ENCODE results near the gene AMOT.
A peak's percentile ranks its signal among the peaks of the same experiment; 100 is the strongest.

AMOT gene

DNA sequence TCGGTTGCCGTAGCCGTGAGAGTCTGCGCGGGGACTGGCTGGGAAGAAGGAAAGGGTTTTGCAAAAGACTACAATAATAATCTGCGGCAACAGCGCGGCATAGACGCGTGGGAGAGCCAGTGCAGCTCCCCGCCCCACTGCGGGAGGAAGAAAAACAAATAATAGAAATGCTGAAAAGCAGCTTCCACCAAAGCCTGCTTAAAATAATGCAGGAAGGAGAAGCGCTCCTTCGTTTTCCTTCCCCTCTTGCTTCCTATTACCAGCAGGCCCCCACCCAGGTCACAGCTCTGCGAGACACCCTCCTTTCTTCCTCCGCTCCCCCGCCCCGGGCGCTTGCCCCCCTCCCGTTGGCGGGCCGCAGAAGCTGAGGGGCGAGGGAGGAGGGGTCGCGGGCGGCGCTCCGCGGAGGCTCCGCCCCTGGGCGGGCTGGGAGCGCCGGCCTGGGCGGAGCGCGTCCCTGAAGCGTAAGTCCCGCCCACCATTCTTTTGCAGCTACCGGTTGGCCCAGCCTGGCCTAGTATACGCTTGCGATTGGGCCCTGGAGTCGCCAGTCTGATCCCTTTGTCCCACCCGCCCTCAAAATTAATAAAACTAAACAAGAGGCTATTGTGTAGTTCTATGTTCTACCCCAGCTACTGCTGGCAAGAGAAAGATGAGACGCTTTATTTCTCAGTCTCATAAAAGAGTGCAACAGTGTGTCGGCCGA lies 636 bp upstream of the AMOT start:
- DNase-seq (ENCODE audit: low read depth in 2 of 2) = peak; percentile 44 to 54

DNA sequence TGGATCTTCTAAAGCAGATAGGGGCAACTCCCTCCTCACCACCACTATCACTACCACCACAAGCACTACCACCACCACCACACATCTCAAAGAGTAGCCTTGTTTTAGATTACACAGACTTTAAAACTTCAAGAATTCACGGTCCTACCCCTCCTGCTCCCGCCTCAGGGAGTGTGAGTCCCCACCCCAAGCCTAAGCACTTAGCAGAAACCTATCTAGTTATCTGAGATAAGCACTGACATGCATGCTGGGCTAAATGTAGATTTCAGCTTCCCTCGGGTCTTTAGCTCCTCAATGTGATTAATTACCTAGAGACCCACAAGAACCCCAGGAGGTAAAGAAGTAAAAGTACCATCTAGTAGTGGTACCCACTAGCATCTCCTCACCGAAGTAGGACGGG lies 775 bp downstream of the AMOT start:
- no peak for DNase-seq (ENCODE audit: low read depth in 2 of 2)

DNA sequence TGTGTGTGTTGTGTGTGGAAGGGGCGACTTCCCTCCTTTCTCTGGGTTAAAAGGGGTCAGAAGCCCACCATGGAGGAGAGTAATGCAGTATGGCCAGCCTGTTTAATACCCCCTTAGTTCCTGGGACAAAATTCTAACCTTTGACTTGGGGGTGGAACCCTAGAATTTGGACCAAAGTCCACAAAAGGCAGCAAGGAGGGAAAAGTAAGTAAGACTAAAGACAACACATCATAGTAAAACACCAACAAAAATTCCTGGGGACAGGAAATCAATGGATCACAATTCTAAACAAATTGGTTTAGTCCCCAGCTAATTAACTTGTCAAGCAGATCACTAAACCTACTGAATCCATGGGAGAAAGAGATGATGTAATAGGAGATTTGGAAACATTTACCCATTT lies 3.1 kb downstream of the AMOT start:
- no peak for DNase-seq (ENCODE audit: low read depth in 2 of 2)

DNA sequence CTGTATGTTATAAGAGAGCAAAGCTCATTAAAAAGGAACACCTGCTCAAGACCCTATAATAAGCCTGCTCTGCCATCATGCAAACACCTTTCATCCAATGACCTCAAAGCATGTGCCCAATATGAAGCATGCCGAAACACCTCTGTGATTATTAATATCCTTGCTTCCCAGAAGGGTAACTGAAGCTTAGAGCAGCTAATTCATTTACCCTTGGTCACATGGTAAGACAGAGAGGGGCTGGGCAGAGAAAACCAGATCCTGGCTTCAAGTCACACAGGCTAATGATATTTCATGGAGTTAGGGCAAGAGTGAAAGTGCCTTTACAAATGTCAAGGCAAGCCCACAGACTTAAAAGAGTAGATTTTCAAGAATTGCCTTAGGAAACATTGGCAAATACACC lies 5.6 kb downstream of the AMOT start:
- no peak for DNase-seq (ENCODE audit: low read depth in 2 of 2)

DNA sequence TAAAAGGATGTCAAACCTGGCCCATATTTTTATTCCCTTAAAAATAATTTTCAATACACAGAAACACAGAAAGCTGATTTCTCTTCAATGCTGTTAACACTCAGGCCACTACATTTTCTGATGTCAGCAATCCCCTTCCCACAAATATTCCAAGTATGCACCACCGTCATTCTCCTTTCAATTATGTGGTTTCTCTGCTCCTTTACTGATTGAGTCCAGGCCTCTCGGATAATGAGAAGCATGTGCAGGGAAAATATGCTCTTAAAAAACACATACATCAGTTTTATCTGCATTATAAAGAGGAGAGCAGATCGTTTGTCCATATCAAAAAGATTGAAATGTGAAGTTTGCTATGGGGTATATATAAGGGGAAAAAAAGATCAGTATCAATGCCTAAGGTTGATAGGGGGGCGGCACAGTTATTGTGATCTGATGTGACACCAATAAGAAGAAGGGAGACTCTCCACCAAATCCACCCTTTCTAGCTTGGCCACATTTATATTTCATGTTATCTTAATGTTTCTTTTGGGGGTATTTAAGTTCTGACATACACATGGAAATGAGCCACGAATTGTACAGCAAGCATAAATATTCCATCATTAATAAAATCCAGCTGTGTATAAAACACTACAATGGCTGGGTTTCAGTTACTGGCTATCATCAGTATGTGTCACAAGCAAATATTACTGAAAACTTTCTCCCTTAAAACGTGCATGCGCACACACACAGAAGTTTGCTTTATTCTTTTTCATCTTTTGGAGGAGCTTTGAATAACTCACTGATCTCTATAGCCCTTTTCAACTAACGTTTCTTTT lies 6.4 kb downstream of the AMOT start:
- DNase-seq (ENCODE audit: low read depth in 2 of 2) = no peak

DNA sequence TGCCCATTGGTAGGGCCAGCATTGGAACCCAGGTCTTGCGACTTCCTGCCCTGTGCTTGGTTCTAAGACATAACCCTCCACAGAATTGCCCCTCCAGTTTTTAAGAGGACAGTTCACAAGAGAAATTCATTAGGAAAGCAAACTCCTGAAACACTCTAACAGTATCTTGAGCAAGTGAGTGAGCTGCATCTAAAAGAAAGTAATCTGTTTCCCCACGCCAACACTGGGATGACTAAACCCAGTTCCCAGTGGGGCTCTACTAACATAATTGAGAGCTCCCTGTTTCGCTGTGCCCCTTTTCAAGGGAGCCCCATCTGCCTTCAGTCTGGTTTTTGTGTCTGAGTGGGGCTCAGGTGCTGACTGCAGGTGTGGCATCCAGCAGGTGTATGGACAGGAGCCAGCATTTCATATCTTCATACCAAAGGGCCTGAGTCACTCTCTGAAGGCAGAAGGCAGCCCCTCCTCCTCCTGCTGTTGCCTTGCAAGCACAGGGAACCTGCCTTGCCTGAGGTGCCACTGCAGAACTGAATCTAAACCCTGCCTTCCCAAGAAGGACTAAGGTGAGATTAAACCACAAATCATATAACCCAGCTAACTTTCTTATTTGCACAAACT lies 8.0 kb downstream of the AMOT start:
- DNase-seq (ENCODE audit: low read depth in 2 of 2) = no peak

DNA sequence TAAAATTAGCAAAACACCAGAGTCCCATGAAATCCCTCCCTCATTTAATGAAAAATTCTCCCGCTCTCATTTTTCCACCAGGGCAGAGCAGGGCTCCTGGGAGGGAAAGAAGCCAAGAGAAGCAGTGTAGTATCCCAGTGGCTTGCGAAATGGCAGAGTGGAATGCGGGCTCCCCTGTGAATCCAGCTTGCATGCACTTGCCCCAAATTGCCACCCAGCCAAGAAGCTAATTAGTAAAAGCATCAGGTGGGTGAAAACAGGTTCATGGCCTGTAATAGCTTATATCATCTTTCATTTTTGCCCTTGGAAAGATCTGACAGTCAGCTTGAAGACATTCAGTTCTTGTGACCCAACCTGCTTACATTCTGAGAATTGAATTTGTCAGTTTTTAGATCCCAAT lies 10.1 kb downstream of the AMOT start:
- no peak for DNase-seq (ENCODE audit: low read depth in 2 of 2)

DNA sequence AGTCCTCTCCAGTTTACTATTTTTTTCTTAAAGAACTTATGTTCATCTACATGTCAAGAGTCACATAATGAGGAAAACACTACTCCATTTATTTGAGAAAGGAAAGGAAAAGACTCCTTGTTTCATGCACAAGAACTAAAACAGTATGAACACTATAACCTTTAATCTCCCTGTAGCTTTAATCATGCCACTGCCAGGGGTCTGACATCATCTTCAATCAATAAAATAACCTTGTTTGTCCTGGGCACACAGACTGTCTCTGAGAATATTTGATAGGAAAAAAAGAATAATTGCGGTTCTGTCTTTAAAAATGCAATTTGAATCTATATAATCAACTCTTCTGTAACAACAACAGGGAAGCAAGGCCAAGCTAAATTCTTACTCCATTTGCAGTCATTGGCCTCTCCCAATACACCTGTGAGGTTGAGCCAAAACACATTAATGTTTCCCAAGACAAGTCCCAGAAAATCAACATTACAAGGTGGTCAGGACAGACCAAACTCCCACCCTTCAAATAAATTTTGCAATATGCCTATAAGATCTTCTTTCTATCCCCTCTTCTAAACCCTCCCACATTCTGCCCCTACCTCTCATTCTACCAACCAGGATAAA lies 13.2 kb downstream of the AMOT start:
- DNase-seq (ENCODE audit: low read depth in 2 of 2) = no peak

DNA sequence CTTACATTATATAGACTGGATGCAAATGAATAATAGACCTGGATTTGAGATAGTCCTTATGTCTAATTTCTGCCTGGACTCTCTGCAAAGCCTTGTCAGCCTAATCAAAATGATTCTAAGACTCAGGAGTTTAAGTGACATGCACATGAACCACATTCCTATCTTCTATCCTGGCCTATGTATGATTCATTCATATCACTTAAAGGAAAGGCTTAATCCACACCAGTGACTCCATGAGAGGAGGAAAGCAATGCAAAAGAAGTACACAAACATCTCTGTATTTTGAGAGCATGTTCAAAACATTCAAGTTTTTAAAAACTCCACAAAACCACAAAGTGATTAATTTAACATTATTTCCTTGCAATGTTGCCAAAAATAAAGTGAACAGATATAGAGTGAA lies 14.6 kb downstream of the AMOT start:
- no peak for DNase-seq (ENCODE audit: low read depth in 2 of 2)

DNA sequence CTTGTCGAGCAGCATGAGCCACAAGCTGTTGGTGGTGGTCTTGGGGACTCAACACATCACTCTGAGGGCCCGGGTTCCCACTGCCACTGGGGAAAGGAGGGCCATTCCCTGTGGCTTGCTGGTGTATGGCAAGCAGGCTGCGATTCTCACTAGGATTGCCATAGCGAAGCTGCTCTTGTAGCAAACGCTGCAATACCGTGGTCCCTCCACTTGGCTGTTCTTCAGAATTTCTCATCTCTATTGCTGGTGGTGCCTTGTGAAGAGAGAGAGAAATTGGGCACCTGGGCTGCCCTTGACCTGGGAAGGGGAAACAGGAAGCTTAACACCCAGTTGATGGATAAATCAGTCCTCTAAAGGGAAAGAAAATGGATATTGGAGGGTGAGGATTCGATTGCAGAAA lies 17.7 kb downstream of the AMOT start:
- no peak for DNase-seq (ENCODE audit: low read depth in 2 of 2)

DNA sequence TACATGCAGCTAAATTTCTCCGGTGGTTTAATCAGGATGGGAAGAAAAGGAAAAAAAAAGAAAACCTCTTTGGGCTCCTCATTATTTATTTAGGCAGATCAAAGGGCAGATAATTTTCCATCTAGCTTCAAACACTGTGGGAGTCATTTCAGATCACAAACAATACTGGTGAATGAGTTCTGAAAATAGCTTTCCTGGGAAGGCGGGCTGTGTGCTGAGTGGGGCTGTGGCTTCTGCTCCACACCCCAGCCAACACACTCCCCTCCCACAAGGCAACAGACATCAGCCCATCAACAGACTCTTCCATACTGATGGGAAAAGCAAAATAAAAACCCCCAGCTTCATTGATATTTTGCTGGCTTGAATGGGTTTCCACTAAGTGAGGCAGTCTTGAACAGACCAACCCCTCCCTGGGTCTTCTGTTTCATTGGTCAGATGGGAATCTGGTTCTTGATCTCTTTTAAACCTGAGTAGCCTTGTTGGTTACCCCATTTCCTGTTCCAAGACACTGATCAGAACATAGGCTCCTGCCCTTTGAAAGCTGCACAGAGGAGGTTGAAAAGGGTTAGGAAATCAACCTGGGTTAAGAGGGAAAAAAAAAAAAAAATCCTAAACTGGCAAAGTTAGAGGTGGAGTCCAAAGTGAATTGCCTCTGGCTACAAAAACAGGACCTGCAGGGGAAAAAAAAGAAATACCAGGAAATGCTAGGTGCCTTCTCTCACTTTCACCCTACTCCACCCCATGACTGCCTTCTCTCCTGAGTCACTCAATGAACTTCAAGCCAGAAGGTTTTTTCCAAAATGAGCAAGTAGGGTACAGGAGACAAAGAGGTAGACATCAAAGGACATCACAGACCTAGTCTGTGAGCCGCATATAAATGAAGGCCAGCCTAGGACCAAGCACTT lies 20.0 kb downstream of the AMOT start:
- no peak for DNase-seq (ENCODE audit: low read depth in 2 of 2)

DNA sequence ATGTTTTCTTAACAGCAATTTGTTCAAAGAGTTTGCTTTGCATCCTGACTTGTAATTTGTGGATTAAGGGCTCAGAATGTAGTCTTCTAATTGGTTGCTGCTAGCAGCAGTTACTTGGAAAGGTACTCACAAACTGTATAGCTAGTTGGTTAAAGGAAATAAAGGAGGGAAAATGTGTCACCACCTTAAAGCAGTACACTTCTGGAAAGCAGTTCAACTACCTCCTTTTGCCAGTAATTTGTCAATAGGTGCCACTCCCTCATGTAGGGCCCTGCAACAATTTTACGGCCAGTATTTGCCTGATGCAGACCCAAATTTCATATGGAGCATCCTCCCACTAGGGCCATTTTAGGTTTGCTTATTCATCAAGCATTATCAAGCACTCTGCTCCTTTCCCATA lies 20.8 kb downstream of the AMOT start:
- no peak for DNase-seq (ENCODE audit: low read depth in 2 of 2)

DNA sequence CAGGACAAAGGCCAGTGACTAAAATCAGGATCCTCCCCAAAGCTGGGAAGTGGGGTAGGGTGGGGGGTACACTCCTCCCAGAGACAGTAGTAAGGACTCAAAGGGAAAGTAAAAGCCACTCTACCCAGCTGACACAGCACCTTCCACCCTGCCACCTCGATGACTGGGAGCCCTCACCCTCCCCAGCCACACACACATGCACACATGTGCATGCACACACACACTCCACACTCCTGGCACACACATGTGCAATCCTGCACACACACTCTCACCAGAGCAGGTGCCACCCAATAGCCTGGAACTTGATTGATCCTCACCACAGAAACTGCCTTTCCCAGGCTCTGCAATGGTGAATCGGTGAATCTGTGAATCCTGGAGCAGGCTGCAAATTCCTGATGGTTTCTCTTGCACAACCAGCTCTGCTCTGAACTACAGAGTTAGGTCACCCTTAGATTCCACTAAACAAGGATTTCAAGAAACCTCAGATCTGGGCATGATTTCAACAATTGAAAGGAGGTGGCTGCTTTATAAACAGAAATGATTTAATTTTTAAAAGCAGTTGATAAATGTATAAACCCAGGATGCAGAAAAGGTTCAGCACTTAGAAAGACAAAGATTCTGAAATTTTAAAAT lies 21.5 kb downstream of the AMOT start:
- no peak for DNase-seq (ENCODE audit: low read depth in 2 of 2)

DNA sequence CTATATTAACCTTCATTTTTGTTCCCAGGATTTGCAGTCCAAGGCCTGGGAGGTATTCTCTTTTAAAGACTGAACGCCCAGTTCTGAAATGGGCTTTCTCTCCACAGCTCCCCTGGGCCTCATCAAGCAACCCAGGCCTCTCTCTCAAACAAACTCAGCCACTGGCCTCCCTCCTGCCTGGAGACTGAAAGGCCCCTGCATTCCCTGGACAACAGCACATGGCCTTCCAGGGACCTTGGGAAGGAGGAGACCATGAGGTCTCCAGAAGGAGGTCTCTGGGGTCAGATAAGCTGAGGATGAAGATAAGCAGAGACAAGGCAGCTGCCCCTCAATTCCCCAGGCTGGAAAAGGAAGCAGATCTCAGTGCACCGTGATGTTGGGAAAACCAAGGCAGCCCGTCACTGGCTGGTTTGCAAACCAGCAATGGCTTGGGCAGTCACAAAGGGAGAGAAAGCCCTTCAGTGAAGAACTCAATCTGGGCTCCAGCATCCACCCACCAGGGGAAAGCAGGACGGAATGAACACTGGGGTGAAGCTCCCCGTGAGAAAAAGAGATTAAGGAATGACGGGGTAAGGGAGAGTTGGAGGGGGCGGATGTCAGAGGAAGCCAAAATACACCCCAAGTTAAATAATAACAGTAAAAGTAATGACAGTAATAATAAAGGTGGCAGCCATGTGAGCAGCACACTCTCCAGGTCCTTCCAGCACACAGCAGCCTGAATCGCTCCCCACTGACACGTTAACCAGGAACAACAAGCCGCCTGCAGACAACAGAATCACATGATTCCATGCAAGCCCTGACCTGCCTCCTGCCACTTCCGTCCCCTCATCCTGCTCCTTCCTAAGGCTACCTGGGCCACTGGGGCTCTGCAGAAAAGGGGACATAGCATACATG lies 22.3 kb downstream of the AMOT start:
- no peak for DNase-seq (ENCODE audit: low read depth in 2 of 2)

DNA sequence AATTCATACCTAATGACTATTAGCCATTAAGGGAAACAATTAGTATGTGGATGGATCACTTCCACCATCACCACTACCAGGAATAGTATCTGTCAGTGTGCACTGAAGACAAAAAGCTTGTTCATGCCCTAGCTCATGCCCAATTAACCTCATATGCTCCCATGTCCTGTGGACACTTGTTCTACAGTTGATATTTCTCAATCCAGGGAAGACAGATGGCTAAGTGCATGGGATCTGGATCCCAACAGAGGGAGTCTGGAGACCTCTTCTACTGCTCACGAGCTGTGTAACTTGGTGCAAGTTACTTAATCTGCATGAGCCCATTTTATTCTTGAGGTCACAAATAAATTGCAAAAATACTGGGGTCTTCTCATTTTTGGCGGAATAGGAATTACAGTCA lies 23.7 kb downstream of the AMOT start:
- DNase-seq (ENCODE audit: low read depth in 2 of 2) = no peak

DNA sequence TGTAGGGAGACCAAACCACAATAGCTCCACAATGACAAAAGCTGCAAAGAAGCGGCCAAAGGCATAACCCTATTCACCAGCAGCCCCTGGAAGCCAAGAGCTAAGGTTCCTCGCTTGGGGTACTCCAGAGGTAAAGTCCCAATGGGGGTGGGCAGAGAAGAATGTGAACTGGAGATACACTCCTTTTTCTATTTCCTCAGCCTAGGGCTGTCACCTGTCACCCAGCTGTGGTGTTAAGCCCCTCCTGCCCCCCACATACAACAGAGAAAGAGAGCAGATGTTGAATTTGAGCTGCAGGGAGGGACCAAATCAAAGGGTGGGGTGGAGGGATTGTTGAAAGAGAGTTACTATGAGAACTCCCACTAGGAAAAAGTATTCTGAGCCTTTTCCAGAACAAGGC lies 26.1 kb downstream of the AMOT start:
- DNase-seq (ENCODE audit: low read depth in 2 of 2) = no peak

DNA sequence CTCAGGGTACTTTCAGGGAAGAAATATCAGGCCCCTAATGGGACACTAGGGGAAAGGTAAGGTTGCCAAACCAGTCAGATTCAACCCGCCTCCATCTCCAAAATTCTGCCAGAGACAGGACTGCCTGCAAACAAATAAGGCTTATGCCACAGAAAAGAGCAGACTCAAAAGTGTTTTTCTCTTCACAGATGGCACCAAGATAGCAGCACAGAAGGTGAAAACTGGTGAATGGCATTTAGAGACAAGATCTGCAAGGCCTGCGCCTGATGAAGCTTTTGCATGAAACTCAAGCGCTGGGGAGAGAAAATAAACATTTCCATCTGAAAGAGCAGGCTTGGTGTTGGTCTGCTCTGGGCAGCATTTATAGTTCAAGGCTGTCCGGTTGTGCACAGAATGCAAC lies 27.9 kb downstream of the AMOT start:
- DNase-seq (ENCODE audit: low read depth in 2 of 2) = no peak

DNA sequence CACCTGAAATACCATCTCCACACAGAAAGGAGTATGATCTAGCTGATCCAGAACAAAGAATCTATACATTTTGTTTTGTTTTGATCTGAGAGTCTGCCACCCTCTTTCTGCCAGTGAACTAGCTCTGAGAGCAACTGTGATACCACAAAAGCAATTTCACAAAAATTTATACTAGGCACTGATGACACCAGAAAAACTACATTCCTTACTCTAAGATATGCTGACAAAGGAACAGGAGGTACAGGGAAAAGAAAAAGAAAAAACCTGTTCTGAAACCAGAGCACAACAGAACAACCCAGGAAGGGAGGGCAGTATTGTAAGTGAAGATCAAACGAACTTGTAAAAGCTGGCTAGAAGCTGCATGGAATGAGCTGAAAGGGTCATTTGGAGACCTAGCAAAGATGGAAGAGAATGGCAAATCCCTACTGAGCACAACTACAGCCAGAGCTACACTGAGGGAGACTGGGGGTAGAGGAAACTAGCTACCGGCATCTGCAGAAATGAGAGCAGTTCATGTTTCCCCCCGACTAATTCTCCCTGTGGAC lies 31.9 kb downstream of the AMOT start:
- DNase-seq (ENCODE audit: low read depth in 2 of 2) = no peak

DNA sequence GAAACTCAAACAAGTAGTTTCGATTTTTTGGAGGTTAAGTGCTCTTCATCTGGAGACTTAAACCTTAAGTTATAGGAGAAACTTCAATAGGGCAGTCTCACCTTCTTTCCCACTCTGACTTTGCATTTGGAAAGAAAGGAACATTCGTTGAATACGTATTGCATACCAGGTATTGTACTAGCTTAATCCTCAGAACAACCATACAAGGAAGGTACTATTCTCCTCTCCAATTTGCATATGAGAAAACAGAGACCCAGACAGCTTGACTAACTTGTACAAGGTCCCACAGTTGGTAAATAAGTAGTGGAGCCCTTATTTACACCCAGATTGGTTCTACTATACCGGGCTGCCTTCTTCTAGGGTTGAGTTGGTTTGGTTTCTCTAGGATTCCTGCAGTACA lies 32.6 kb downstream of the AMOT start:
- no peak for DNase-seq (ENCODE audit: low read depth in 2 of 2)

DNA sequence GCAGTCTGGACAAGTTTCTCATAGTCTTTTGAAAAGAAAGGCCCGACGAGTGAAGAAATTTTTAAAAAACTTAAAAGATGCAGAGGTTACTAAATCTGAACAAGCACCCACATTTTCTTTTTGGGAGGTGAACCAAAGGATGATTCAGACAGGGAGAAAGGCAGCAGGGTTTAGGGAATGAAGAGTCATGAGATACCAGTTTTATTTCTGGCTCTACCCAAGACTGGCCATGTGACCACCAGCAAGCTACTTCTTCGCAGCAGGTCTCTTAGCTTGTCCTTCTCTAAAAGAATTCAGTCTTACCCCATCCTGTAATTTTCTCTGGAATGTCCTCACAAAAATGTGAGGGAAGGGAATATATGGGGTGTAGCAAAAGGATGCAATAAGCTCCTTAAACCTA lies 37.6 kb downstream of the AMOT start:
- DNase-seq (ENCODE audit: low read depth in 2 of 2) = no peak
